GDM1 (cell line): Measurements from ENCODE around the gene WSCD1.

Source experiments
- DNase-seq: peaks from one replicate; lab custom pipeline; 2025; lab: John Stamatoyannopoulos, UW

Gene WSCD1

DNA sequence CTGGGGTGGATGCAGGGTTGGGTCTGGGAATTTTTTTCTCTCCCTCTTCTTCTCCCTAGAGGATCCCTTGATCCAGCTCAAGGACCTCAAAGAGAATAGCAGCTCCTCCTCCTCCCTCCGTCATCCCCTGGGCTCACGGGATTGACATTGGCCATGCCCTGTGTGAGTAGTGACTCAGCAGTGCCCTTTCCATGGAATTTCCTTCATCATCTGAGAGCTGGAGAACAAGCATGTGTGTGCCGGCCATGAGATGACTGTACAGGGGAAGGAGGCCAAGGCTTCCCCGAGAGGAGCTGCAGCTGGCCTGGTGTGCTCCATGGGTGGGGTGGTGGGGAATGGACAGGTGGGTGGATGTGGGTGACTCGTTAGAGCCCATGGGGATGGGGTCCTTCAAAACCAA is 8.9 kb upstream of the WSCD1 start:
- no peak for DNase-seq

- no peak for DNase-seq
Observed at GRCh38 chr17:6064868-6065267, 5.3 kb upstream of the WSCD1 start.

DNA sequence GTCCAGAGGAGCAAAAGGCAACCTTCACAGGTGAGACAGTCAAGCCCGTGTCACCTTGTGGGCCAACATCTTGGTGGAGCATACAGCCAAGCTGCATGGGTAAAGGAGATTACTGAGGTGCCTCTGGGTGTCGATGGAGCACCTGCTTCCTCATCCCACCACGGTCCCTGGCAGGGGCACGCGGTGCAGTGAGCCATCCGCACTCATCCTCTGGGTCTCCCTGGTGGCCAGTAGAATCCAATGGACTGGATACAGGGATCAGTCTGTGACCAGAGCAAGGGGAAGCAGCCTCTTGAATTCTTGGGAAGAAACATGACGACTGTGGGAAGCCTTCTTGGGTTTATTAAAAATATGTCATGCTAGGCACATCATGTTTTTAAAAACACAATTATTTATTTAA is 4.8 kb upstream of the WSCD1 start:
- DNase-seq: no peak

GRCh38 chr17:6066183-6066948 is 3.8 kb upstream of the WSCD1 start:
- DNase-seq: no peak

DNA sequence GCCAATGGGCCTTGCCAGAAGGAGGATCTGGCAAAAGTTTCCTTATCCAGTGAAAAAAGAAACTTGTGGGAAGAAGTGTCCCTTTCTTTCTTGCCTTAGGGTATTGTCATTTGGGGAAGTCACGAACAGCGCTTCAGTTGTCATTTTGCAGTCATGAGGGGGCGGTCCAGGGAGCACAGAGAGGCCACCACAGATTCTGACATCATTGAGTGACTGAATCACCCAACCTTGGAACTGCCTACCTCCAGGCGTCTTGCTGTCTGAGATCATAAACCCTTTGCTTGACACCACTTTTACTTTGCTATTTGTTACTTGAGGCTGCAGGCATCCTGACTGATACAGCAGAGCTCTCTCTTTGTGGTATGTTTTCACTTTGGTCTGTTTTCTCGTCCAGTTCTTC is 3.1 kb upstream of the WSCD1 start:
- no peak for DNase-seq

DNA sequence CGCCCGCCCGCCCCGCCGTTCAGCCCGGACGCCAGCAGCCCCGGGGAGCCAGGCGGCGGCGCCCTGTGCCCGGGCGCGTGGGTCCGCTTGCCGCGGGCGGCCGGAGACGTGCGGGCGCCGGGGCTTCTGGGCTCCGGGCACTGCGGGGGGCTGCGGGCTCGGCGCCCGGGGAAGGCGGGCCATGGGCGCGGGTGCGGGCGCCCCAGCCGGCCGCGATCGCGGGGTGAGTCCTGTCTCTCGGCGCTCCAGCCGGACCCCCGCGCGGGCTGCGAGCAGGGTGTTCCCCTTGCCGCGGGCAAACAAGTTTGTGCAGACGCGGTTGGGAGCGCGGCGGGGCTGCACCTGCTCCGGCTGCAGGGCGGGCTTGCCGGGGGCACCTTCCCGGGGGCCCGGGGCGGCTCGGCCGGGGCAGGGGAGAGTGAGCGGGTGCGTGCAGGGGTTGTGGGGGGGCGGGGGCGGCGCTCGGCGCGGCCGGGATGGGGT is 292 bp downstream of the WSCD1 start:
- no peak for DNase-seq

- no peak for DNase-seq
Observed at GRCh38 chr17:6070913-6071511, 833 bp downstream of the WSCD1 start.

DNA sequence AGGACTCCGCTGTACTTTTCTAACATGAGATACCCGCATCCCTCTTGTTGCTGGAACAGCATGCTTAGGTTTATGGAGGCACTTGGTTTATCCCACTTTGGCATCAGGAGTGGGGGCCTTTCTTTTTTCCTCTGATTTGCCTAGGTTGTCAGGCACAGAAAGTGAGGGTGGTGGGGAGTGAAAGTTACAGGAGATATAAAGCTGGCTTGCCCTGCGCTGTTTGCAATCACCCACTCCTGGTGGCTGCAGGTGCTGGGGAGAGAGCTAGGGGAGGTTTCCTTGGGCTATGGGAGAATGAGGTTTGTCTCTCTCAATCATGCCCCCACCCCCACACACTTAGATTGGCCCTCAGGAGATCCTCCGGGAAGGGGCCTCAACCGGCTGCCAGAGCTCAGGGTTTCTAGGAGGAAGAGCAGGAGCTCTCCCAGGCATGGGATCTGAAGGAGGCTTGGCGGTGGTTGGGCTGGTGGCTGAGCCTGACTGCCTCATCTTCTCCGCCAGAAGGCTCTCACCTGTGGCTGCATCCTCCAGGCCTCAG is 1.4 kb downstream of the WSCD1 start:
- DNase-seq: no peak

DNA sequence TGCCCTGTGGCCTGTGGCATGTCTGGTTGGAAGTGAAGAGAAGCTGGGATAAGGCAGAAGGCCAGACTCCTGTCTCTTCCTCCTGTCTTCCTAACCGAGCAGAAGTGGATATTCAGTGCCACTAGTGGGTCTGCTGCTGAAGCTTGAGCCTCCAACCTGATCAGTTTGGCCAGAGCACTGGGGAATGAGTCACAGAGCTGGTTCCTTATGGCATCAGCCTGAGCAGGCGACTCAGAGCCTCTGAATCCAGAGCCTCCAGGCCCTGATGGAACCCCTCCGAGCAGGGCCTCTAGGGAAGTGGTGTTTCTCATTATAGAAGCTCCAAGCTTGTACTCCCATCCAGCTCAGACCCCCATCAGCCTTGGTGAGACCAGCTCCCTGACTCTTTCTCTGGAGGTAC is 2.0 kb downstream of the WSCD1 start:
- DNase-seq: no peak

GRCh38 chr17:6072611-6073010 is 2.4 kb downstream of the WSCD1 start:
- no peak for DNase-seq

DNA sequence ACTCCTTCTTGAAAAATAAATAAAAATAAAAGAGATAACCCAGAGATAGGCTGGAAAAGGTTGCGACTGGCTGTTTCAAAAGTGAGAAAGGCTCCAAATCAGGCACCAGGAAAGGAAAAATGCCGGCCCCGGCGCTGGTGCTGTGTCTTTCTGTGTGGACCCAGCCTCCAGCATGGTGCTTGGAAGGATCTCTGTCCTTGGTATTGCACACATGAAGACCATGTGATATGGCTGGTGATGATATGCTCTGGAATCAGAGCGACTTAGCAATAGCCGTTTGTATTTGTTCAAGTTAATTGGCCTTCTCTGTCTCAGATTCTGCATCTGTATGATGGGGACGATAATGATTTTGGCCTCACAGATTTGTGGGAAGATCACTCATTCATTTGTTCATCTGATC is 3.4 kb downstream of the WSCD1 start:
- DNase-seq: no peak

GRCh38 chr17:6075050-6075449 is 4.9 kb downstream of the WSCD1 start:
- DNase-seq: no peak

- DNase-seq: no peak
Observed at GRCh38 chr17:6075845-6076244, 5.7 kb downstream of the WSCD1 start.

DNA sequence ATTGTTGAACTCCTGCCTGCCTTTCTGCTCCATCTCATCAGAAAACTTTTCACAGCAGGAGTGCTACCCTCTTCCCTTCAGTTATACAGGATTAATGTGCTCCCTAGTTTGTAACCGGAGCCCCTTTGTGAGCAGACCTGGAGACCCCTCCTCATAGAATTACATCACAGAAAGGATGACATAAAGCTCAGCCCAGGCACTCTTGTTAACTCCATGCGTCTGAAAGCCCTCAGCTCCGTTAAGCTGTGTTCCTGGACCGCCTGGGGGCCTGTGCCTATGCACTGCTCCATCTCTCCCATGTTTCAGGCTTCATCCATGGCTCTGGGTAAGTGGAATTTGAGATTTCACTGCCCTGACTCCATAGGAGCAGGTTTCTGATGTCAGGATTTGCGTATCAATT is 7.6 kb downstream of the WSCD1 start:
- DNase-seq: no peak

GRCh38 chr17:6078458-6078871 is 8.3 kb downstream of the WSCD1 start:
- DNase-seq: no peak

- no peak for DNase-seq
Observed at GRCh38 chr17:6079155-6079888, 9.1 kb downstream of the WSCD1 start.

DNA sequence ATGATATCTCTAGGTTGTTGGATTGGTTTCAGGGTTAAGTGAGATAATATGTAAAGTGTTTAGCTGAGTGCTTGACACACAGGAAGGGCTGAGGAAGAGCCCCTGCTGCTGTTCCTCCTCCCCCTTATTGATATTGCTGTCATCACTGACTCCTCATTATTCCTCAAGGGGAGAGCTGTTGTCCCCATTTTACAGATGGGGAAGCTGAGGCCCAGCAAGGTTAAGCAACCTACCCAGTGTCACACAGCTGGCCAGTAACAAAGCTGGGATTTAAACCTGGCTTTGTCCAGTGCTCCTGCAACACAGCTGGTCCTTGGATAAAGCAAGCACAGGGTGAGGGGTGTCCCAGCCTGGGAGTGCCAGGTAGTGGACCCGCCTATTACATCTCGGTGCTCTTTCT is 9.8 kb downstream of the WSCD1 start:
- no peak for DNase-seq

DNA sequence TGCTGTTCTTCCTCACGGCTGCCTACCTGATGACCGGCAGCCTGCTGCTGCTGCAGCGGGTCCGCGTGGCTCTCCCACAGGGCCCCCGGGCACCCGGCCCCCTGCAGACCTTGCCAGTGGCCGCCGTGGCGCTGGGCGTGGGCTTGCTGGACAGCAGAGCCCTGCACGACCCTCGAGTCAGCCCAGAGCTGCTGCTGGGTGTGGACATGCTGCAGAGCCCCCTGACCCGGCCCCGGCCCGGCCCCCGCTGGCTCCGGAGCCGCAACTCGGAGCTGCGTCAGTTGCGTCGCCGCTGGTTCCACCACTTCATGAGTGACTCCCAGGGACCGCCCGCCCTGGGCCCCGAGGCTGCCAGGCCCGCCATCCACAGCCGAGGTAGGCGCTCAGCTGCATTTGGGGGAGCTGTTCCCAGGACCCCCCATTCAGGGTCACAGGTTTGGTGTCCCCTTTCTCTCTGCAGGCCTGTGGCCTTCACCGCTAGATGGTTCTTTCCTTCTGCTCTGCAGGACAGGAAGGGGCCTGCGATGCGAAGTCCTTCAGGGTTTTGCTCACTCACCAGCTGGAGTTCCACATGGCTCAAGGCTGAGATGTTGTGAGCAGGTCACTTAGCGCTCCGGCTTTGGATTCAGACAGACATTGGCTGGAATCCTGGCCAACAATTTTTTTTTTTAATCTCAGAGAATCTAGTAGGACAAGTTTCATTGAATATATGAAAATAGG is 10.7 kb downstream of the WSCD1 start:
- no peak for DNase-seq

DNA sequence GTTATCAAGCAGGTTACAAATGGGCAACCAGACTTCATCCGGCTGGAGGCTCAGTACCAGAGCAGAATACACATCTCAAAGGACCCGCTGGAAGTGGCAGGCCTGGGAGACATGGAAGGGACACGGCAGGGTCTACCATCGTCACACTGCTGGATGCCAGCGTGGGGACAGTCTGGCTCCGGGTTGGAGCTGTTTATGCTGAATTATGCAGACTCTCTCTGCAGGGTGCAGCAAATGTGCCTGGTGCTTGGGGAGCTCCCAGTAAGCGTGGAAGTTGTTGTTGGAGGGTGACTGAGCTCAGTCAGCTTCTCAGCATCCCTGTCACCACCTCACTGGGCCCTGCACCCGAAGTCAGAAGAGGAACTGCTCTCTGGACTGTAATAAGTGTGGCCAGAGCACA is 12.2 kb downstream of the WSCD1 start:
- no peak for DNase-seq

- DNase-seq: no peak
Observed at GRCh38 chr17:6084311-6085161, 14.4 kb downstream of the WSCD1 start.

- DNase-seq: no peak
Observed at GRCh38 chr17:6085812-6086211, 15.6 kb downstream of the WSCD1 start.
